HepG2 (cell line): ENCODE results near the gene RNF40. TPM values are rescaled to one million over a fixed set of nuclear protein-coding genes. Genes with fewer than 3 reads are reported as not detected.

Experiments
- ATAC-seq: fragments of 200-7000 bp; cut with Tn5 transposase; 3 replicates; pipeline ENCODE4 v1.9.1; 2020; ENCODE audit warnings: mild to moderate bottlenecking, moderate library complexity
- BruUV-seq: library from RNA; stranded (reverse); fragments of 400-500 nt; replicated peaks from 2 replicates; lab custom pipeline; 2021; lab: Mats Ljungman, UMichigan
- CTCF ChIA-PET: fragments of 300-600 bp; formaldehyde crosslinking; extraction: SDS; loops from one replicate; lab custom pipeline; 2021; ENCODE audit warnings: low total read pairs, inconsistent platforms, low intra/inter-chr PET ratio; lab: Yijun Ruan, JAX
- POLR2A ChIA-PET: fragments of 350-600 bp; sonication (Branson Sonifier 250); formaldehyde crosslinking; loops from one replicate; lab custom pipeline; 2020; ENCODE audit warnings: antibody characterized with exemption, inconsistent platforms; lab: Yijun Ruan, JAX
- DNase-seq: peaks from one replicate; pipeline ENCODE4 v3.0.0-alpha.2; 2015; ENCODE audit warnings: low spot score
- FAIRE-seq: peaks from 3 replicates; lab custom pipeline; 2011; peaks lifted over from hg19 to GRCh38; lab: Jason Lieb, UNC
- H2AFZ ChIP-seq: one replicate; pipeline ENCODE4 v1.6.1; 2011; ENCODE audit warnings: low read length, inconsistent platforms
- H3K27ac ChIP-seq: fragments of 300-600 bp; 3 replicates; pipeline ENCODE4 v1.8.0; 2011; ENCODE audit warnings: mixed run types, mild to moderate bottlenecking, mixed read lengths, low read length, inconsistent platforms; ENCODE audit not compliant: insufficient read depth; ENCODE audit errors: extremely low read length
- H3K27me3 ChIP-seq, 2 experiments: fragments of 200-600 bp in 1 of 2; 2 replicates in 1 of 2; 3 replicates in 1 of 2; pipeline versions ENCODE4 v1.6.0 to v1.8.0; 2011; ENCODE audit warnings: low read length in 2 of 2, mild to moderate bottlenecking in 2 of 2, moderate library complexity in 2 of 2, inconsistent platforms in 1 of 2; ENCODE audit not compliant: insufficient read depth in 2 of 2, control insufficient read depth in 1 of 2
- H3K36me3 ChIP-seq, 2 experiments: fragments of 200-600 bp in 1 of 2; replicated peaks in 1 of 2; 2 replicates in 1 of 2; 3 replicates in 1 of 2; pipeline versions ENCODE4 v1.5.1 to v1.8.0; 2011; ENCODE audit warnings: low read length in 2 of 2, inconsistent platforms in 1 of 2; ENCODE audit not compliant: insufficient read depth in 2 of 2, control insufficient read depth in 1 of 2
- H3K4me1 ChIP-seq: 2 replicates; pipeline ENCODE4 v1.5.1; 2012; ENCODE audit warnings: low read length, inconsistent platforms; ENCODE audit not compliant: insufficient read depth
- H3K4me2 ChIP-seq: 2 replicates; pipeline ENCODE4 v1.6.0; 2011; ENCODE audit warnings: low read depth, low read length, inconsistent platforms
- H3K4me3 ChIP-seq, 3 experiments: fragments of 200-600 bp in 1 of 3; sonication (generic), shearing (Covaris generic) in 1 of 3; replicated peaks in 1 of 3; 2 replicates each; pipeline ENCODE4 v1.5.1; 2011 to 2016; ENCODE audit warnings: low read length in 3 of 3, inconsistent platforms in 2 of 3, low read depth in 2 of 3, mild to moderate bottlenecking in 2 of 3, control low read depth in 1 of 3, mixed read lengths in 1 of 3; ENCODE audit not compliant: insufficient read depth in 1 of 3
- H3K79me2 ChIP-seq: one replicate; pipeline ENCODE4 v1.6.1; 2011; ENCODE audit warnings: low read length, inconsistent platforms; ENCODE audit not compliant: insufficient read depth
- H3K9ac ChIP-seq: 2 replicates; pipeline ENCODE4 v1.6.0; 2011; ENCODE audit warnings: mild to moderate bottlenecking, low read depth, low read length, inconsistent platforms; ENCODE audit not compliant: insufficient read depth
- H3K9me3 ChIP-seq: 2 replicates; pipeline ENCODE4 v1.5.1; 2012; ENCODE audit warnings: mild to moderate bottlenecking, low read length
- H4K20me1 ChIP-seq: 2 replicates; pipeline ENCODE4 v1.6.0; 2011; ENCODE audit warnings: inconsistent platforms, mild to moderate bottlenecking, low read length, moderate library complexity; ENCODE audit not compliant: insufficient read depth
- ZBTB38 ChIP-seq: sonication (generic); formaldehyde crosslinking; IDR thresholded peaks from 2 replicates; pipeline ENCODE4 v1.5.1; 2020; ENCODE audit warnings: mild to moderate bottlenecking, missing genetic modification reagents
- WGBS: methylation state at CpG from one replicate; pipeline ENCODE4 v1.1.6; 2017; ENCODE audit warnings: low lambda C conversion rate; 5-methylcytosine and 5-hydroxymethylcytosine counted together
- in situ Hi-C: cut with HindIII; loops from 2 replicates; pipeline ENCODE4 v1.10.0; 2017; ENCODE audit warnings: low pct_unique_long_range_greater_than_20kb; ENCODE audit not compliant: extremely low pct_ligation_motif_present
- intact Hi-C: fragments of 100-400 bp; cut with micrococcal nuclease; formaldehyde crosslinking; loops from one replicate; pipeline ENCODE4 v1.10.0; 2022; ENCODE audit not compliant: unreplicated experiment
- polyA plus RNA-seq, 8 experiments: library from polyadenylated mRNA; depleted of rRNA in 3 of 8; stranded (reverse) in 7 of 8; unstranded in 1 of 8; fragments of >200 nt; fragmentation: Illumina TruSeq in 4 of 8; extraction: Trizol in 4 of 8; gene quantifications; 2 replicates each; pipeline versions ENCODE4 v1.2.1 to v1.2.3, GENCODE V29; 2011 to 2016; ENCODE audit warnings: low read depth in 4 of 8, missing spikeins in 1 of 8, mixed read lengths in 1 of 8; ENCODE audit not compliant: insufficient read depth in 1 of 8
- total RNA-seq, 5 experiments: library from RNA; depleted of rRNA; stranded (reverse); fragments of >200 nt; fragmentation: Illumina TruSeq; extraction: Trizol; gene quantifications; 2 replicates each; pipeline ENCODE4 v1.2.3, GENCODE V29; 2016; ENCODE audit warnings: low read depth in 1 of 5
- TF ChIP-seq, protein P1 (sequence below): sonication (generic); formaldehyde crosslinking; IDR thresholded peaks from 2 replicates; pipeline ENCODE4 v1.4.0; 2020; ENCODE audit warnings: missing genetic modification reagents, borderline replicate concordance
- TF ChIP-seq, protein P2 (sequence below): sonication (generic); formaldehyde crosslinking; IDR thresholded peaks from 2 replicates; pipeline ENCODE4 v1.5.0; 2020; ENCODE audit warnings: mild to moderate bottlenecking, missing genetic modification reagents
- TF ChIP-seq, protein P3 (sequence below): IDR thresholded peaks from 2 replicates; pipeline ENCODE4 v1.6.1; 2016; ENCODE audit warnings: missing compliant biosample characterization, missing genetic modification reagents, borderline replicate concordance
- TF ChIP-seq, protein P4 (sequence below): sonication (generic); formaldehyde crosslinking; IDR thresholded peaks from 2 replicates; pipeline ENCODE4 v1.4.0; 2020; ENCODE audit warnings: missing genetic modification reagents, borderline replicate concordance

RNF40 gene
- total and polyA plus RNA-seq, 2 of the 13 experiments (the other 11 are each of a cell fraction or from before 2014, with no cell fraction given) = 84.0 to 85.6 TPM

DNA sequence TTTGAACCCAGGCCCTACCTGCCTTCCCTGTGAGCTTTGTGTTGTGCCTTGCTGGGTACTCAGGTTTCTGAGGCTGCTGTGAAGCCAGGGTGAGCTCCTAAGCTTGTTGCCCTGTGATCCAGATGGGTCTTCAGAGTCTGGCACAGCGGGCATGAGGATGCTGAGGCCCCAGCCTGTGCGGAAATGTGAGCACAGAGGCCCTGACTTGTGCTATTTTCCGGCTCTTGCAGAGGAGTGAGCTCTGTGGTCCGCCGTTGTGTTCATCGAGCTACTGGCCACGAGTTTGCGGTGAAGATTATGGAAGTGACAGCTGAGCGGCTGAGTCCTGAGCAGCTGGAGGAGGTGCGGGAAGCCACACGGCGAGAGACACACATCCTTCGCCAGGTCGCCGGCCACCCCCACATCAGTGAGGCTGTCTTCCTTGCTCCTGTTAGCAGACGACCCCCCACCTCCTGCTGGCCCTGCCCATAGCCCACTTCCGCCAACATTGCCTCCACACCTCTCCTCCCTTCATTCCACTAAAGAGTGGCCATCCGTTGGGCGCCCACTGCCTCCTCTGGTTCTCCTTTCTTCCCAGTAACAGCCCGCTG, 11.2 kb upstream of the RNF40 start:
- 96% methylated on average over 20 of the region's 20 CpGs for WGBS
- intact Hi-C loops = no loop called here
- FAIRE-seq = no peak

More for the DNA sequence above, 11.2 kb upstream of the RNF40 start:
- Histone ChIP-seq H3K27me3 (no peaks in the 10 kb centered on the region), H3K36me3 (peaks cover 17 to 40% of the 10 kb centered on the region in 2 experiments), H3K9me3 (no peaks in the 10 kb centered on the region), H3K4me2 (no peak overlapping the region), H3K4me3 (no peak overlapping the region), H4K20me1 (no peaks in the 10 kb centered on the region), H3K79me2 (peaks cover 16% of the 10 kb centered on the region), H3K27ac (no peak overlapping the region), H3K9ac (no peak overlapping the region), H3K4me1 (peaks cover 29% of the 10 kb centered on the region), H2AFZ (no peak overlapping the region)
- POLR2A ChIA-PET = no interaction called here
- no TSS peak for BruUV-seq
- DNase-seq (no peak), ATAC-seq (no peak)
- in situ Hi-C loops = no loop called here
- no peak for TF ChIP-seq ZBTB38 (CRISPR knock-in tag)
- TF ChIP-seq, protein P1, sequence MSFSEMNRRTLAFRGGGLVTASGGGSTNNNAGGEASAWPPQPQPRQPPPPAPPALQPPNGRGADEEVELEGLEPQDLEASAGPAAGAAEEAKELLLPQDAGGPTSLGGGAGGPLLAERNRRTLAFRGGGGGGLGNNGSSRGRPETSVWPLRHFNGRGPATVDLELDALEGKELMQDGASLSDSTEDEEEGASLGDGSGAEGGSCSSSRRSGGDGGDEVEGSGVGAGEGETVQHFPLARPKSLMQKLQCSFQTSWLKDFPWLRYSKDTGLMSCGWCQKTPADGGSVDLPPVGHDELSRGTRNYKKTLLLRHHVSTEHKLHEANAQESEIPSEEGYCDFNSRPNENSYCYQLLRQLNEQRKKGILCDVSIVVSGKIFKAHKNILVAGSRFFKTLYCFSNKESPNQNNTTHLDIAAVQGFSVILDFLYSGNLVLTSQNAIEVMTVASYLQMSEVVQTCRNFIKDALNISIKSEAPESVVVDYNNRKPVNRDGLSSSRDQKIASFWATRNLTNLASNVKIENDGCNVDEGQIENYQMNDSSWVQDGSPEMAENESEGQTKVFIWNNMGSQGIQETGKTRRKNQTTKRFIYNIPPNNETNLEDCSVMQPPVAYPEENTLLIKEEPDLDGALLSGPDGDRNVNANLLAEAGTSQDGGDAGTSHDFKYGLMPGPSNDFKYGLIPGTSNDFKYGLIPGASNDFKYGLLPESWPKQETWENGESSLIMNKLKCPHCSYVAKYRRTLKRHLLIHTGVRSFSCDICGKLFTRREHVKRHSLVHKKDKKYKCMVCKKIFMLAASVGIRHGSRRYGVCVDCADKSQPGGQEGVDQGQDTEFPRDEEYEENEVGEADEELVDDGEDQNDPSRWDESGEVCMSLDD (CRISPR knock-in tag) = no peak
- TF ChIP-seq, protein P2, sequence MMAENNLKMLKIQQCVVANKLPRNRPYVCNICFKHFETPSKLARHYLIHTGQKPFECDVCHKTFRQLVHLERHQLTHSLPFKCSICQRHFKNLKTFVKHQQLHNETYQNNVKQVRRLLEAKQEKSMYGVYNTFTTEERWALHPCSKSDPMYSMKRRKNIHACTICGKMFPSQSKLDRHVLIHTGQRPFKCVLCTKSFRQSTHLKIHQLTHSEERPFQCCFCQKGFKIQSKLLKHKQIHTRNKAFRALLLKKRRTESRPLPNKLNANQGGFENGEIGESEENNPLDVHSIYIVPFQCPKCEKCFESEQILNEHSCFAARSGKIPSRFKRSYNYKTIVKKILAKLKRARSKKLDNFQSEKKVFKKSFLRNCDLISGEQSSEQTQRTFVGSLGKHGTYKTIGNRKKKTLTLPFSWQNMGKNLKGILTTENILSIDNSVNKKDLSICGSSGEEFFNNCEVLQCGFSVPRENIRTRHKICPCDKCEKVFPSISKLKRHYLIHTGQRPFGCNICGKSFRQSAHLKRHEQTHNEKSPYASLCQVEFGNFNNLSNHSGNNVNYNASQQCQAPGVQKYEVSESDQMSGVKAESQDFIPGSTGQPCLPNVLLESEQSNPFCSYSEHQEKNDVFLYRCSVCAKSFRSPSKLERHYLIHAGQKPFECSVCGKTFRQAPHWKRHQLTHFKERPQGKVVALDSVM = no peak
- TF ChIP-seq, protein P3, sequence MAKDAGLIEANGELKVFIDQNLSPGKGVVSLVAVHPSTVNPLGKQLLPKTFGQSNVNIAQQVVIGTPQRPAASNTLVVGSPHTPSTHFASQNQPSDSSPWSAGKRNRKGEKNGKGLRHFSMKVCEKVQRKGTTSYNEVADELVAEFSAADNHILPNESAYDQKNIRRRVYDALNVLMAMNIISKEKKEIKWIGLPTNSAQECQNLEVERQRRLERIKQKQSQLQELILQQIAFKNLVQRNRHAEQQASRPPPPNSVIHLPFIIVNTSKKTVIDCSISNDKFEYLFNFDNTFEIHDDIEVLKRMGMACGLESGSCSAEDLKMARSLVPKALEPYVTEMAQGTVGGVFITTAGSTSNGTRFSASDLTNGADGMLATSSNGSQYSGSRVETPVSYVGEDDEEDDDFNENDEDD = no peak
- TF ChIP-seq, protein P4, sequence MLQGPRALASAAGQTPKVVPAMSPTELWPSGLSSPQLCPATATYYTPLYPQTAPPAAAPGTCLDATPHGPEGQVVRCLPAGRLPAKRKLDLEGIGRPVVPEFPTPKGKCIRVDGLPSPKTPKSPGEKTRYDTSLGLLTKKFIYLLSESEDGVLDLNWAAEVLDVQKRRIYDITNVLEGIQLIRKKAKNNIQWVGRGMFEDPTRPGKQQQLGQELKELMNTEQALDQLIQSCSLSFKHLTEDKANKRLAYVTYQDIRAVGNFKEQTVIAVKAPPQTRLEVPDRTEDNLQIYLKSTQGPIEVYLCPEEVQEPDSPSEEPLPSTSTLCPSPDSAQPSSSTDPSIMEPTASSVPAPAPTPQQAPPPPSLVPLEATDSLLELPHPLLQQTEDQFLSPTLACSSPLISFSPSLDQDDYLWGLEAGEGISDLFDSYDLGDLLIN (CRISPR knock-in tag) = no peak
- CTCF ChIA-PET = no interaction called here
